Mesodermal cell (in vitro differentiated cells): Measurements from ENCODE around the gene MEIKIN. TPM values are rescaled to one million over a fixed set of nuclear protein-coding genes. Genes with fewer than 3 reads are reported as not detected.

Experiments used
- H3K27ac ChIP-seq: 2 replicates; pipeline ENCODE4 v1.7.0; 2013; ENCODE audit warnings: mild to moderate bottlenecking, low read depth, low read length, moderate library complexity; ENCODE audit not compliant: severe bottlenecking
- H3K36me3 ChIP-seq: 2 replicates; pipeline ENCODE4 v1.7.1; 2013; ENCODE audit warnings: mild to moderate bottlenecking, low read length, moderate library complexity; ENCODE audit not compliant: control insufficient read depth, insufficient read depth
- H3K4me1 ChIP-seq: one replicate; pipeline ENCODE4 v1.7.1; 2013; ENCODE audit warnings: mild to moderate bottlenecking, low read length; ENCODE audit not compliant: insufficient read depth, control insufficient read depth, poor library complexity, severe bottlenecking
- H3K4me3 ChIP-seq: 2 replicates; pipeline ENCODE4 v1.7.0; 2013; ENCODE audit warnings: low read length, control low read depth, mild to moderate bottlenecking; ENCODE audit not compliant: insufficient read depth, poor library complexity, severe bottlenecking; ENCODE audit errors: extremely low read depth
- H3K9me3 ChIP-seq: 2 replicates; pipeline ENCODE4 v1.7.1; 2013; ENCODE audit warnings: mild to moderate bottlenecking, low read length, moderate library complexity; ENCODE audit not compliant: control insufficient read depth
- WGBS, 2 experiments: methylation state at CpG; one replicate each; pipeline ENCODE4 v1.1.5; 2013; ENCODE audit warnings: missing lambda C conversion rate in 2 of 2; ENCODE audit not compliant: insufficient coverage in 2 of 2; 5-methylcytosine and 5-hydroxymethylcytosine counted together
- polyA plus RNA-seq, 2 experiments: library from polyadenylated mRNA; stranded (reverse); fragments of 50-300 nt; gene quantifications; one replicate each; pipeline ENCODE4 v1.2.3, GENCODE V29; 2013

Gene MEIKIN, protein sequence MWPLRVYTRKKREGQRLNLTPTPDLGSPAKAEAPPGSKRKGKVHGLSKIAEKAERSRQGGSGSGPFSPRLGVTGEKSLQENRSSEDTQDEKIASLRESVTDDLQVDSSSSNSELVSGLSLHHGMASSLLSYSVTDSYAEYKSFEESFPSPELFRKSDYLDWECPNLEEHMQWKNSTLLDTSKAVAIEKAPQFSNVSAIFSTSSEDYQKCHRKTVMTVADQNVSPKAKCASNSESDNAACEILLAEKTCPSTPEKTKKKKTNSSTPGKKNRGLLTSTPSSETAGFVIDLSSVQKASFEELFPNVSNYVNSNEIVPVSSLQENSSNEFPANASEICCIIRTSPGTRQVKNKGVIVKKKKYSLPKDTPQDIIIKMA
- polyA plus RNA-seq (2013, experiment 1 of 2): not detected
- polyA plus RNA-seq (2013, experiment 2 of 2): not detected

- Histone ChIP-seq H3K36me3 (no peaks in the 10 kb centered on the region), H3K4me3 (no peak within 1 kb of the TSS), H3K4me1 (no peaks in the 10 kb centered on the region), H3K27ac (no peak within 1 kb of the TSS), H3K9me3 (no peaks in the 10 kb centered on the region)
- WGBS, 2 experiments: 94 to 95% methylated on average over 23 to 24 of the region's 24 CpGs
Observed at GRCh38 chr5:131945551-131946168, at the start of gene MEIKIN. TSS of gene MEIKIN (minus strand) at chr5:131945663. CDS start at chr5:131945505, 158 bp downstream.

- Histone ChIP-seq H3K9me3 (no peaks in the 10 kb centered on the region), H3K36me3 (no peaks in the 10 kb centered on the region), H3K4me3 (no peak overlapping the region), H3K4me1 (peaks cover 46% of the 10 kb centered on the region), H3K27ac (no peak overlapping the region)
- 60 to 79% methylated on average over 1 to 6 of the region's 7 CpGs for WGBS, 2 experiments
Observed at GRCh38 chr5:131994533-131995226, 49.2 kb upstream of the MEIKIN start.

GRCh38 chr5:131994090-131994489, 48.6 kb upstream of the MEIKIN start:
- no peak overlapping the region for H3K27ac ChIP-seq
- no peak overlapping the region for H3K4me3 ChIP-seq
- H3K36me3 ChIP-seq: no peaks in the 10 kb centered on the region
- H3K4me1 ChIP-seq: peaks cover 40% of the 10 kb centered on the region
- WGBS, 2 experiments: 88 to 91% methylated on average over 6 of the region's 7 CpGs
- no peaks in the 10 kb centered on the region for H3K9me3 ChIP-seq

DNA sequence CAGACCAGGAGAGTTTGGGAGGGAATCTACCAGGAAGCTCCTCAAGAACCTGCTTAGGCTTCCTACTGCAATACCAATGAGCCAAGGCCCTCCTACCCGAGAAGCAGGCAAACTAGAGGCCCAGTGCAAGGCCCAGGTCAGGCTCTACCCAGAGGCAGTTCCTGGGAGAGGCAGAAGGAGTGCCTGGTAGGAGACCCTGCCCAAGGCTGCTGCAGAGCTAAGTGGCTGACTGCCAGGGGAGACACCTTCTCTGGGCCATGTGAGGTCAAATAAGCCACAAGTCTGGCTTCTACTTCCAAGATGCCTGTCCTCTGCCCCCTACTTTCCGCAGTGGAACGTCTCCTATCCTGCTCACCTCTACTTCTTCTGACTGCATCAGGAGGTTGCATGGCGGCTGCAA, 48.2 kb upstream of the MEIKIN start:
- 82 to 85% methylated on average over 4 of the region's 4 CpGs for WGBS, 2 experiments
- Histone ChIP-seq H3K9me3 (no peaks in the 10 kb centered on the region), H3K4me3 (no peak overlapping the region), H3K4me1 (peaks cover 36% of the 10 kb centered on the region), H3K36me3 (no peaks in the 10 kb centered on the region), H3K27ac (no peak overlapping the region)

GRCh38 chr5:131992370-131992769, 46.9 kb upstream of the MEIKIN start:
- Histone ChIP-seq H3K27ac (no peak overlapping the region), H3K4me1 (peaks cover 30% of the 10 kb centered on the region), H3K36me3 (no peaks in the 10 kb centered on the region), H3K9me3 (no peaks in the 10 kb centered on the region), H3K4me3 (no peak overlapping the region)
- WGBS, 2 experiments: 65 to 80% methylated on average over 4 of the region's 5 CpGs

GRCh38 chr5:131991593-131992324, 46.3 kb upstream of the MEIKIN start:
- Histone ChIP-seq H3K9me3 (no peaks in the 10 kb centered on the region), H3K4me1 (peaks cover 24% of the 10 kb centered on the region), H3K27ac (no peak overlapping the region), H3K36me3 (no peaks in the 10 kb centered on the region), H3K4me3 (no peak overlapping the region)
- WGBS, 2 experiments: 75 to 84% methylated on average over 7 to 9 of the region's 10 CpGs

- WGBS, 2 experiments: 94 to 95% methylated on average over 11 of the region's 13 CpGs
- no peak overlapping the region for H3K4me3 ChIP-seq
Observed at GRCh38 chr5:131990716-131991115, 45.3 kb upstream of the MEIKIN start.

GRCh38 chr5:131988601-131989000, 43.1 kb upstream of the MEIKIN start:
- Histone ChIP-seq H3K36me3 (no peaks in the 10 kb centered on the region), H3K4me1 (peaks cover 4% of the 10 kb centered on the region), H3K4me3 (no peak overlapping the region), H3K27ac (no peak overlapping the region), H3K9me3 (no peaks in the 10 kb centered on the region)
- 91 to 97% methylated on average over 5 of the region's 6 CpGs for WGBS, 2 experiments

More at GRCh38 chr5:131990716-131991115, 45.3 kb upstream of the MEIKIN start:
- Histone ChIP-seq H3K9me3 (no peaks in the 10 kb centered on the region), H3K36me3 (no peaks in the 10 kb centered on the region), H3K4me1 (peaks cover 14% of the 10 kb centered on the region), H3K27ac (no peak overlapping the region)

DNA sequence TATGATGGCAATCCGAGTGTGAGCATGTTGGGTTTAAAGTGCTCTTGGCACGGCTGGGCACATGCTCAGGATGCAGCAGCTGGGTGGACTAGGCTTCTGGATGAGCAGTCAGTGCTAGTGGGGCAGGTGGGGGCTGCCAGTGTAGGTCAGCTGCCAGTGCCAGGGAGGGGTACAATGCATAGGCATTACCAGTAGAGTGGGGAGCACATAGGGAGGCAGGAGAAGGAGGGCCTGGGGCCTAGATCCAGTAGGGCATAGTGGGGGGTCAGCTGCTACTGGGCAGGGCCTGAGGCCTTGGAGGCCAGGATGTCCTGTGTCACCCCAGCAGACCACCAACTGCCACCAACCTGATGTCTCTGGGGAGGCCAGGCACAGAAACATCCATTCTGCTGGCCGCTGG, 41.8 kb upstream of the MEIKIN start:
- WGBS, 2 experiments: 80 to 100% methylated on average over 2 to 3 of the region's 3 CpGs
- H3K9me3 ChIP-seq: no peaks in the 10 kb centered on the region
- peaks cover 4% of the 10 kb centered on the region for H3K4me1 ChIP-seq
- no peak overlapping the region for H3K4me3 ChIP-seq
- H3K27ac ChIP-seq: no peak overlapping the region
- no peaks in the 10 kb centered on the region for H3K36me3 ChIP-seq

GRCh38 chr5:131986161-131986912, 40.9 kb upstream of the MEIKIN start:
- Histone ChIP-seq H3K9me3 (no peaks in the 10 kb centered on the region), H3K4me1 (no peaks in the 10 kb centered on the region), H3K27ac (no peak overlapping the region), H3K4me3 (no peak overlapping the region), H3K36me3 (no peaks in the 10 kb centered on the region)
- WGBS, 2 experiments: 90 to 95% methylated on average over 7 to 8 of the region's 8 CpGs
